A549 (cell line): Measurements from ENCODE around the gene MSRB3.

Experiments used
- POLR2A ChIP-seq: IDR thresholded peaks from 2 replicates; pipeline ENCODE4 v1.6.1; 2012; ENCODE audit warnings: mild to moderate bottlenecking, low read length
- TP53 ChIP-seq: fragments of 250-450 bp; sonication (Bioruptor Pico); IDR thresholded peaks from 2 replicates; pipeline ENCODE4 v1.5.0; 2021; ENCODE audit warnings: mild to moderate bottlenecking, moderate library complexity

DNA sequence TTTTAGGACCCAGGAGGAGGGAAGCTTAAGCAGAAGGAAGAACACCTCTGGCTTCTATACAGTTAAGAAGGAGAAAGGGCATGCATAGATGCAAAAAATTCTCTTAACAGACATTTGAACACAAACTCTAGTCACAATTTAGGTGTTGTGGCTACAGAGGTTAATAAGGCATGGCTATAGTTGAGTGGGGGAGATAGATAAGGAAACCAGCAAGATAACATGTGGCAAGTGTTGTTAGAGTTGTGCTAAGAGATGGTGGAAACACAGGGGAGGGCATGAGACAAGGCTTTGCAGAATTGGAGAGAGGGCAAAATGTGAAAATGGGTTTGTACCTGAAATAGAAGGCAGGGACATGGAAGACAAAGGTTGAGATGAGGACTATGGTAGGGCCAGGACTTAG, 88.9 kb downstream of the MSRB3 start:
- TF ChIP-seq POLR2A (no peak), TP53 (CRISPR knock-in tag) (no peak)
